ENCODE measurements around the gene BHLHE23.

BHLHE23 gene

DNA sequence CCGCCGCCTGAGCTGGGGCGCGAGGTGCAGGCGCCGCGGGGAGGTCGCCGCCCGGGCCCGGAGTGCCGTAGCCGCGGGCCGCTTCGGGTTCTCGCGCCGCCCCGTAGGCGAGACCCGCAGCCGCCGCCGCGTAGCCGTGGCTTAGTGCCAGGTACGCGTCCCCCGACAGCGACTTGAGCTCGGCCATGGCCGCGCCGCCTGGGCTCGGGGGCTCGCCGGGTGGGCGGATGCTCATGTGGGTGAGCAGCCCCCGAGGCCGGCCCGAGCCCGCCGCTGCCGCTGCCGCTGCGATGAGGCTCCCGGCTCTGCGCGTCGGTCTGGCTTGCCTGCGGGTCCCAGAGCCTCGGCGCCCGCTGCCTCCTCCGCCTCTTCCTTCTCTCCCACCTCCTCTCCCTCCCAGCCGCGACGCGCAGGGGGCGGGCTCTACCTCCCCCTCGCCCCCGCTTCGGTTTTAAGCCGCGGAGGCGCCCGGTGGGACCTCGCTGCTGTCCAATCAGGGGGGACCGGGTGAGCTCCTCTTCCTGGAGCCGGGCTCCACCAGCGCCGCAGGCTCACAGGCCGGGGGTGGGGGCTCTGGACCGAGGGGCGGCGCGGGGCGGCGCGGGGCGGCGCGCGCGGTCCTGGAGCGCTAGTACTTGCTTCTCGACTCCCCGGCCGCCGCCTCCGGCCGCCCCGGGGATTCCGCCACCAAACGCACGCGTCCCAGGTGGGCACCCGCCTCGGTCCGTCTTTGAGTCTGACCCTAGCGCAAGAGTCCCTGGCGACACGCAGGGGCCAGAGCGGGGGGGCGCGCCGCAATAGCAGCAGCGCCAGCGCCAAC lies at the start of gene BHLHE23:
Gene BHLHE23 (minus strand): TSS at position 425 of the 820 bp plus-strand sequence. CDS start 190 bp downstream, at position 235.
- DNase-seq = no peak

DNA sequence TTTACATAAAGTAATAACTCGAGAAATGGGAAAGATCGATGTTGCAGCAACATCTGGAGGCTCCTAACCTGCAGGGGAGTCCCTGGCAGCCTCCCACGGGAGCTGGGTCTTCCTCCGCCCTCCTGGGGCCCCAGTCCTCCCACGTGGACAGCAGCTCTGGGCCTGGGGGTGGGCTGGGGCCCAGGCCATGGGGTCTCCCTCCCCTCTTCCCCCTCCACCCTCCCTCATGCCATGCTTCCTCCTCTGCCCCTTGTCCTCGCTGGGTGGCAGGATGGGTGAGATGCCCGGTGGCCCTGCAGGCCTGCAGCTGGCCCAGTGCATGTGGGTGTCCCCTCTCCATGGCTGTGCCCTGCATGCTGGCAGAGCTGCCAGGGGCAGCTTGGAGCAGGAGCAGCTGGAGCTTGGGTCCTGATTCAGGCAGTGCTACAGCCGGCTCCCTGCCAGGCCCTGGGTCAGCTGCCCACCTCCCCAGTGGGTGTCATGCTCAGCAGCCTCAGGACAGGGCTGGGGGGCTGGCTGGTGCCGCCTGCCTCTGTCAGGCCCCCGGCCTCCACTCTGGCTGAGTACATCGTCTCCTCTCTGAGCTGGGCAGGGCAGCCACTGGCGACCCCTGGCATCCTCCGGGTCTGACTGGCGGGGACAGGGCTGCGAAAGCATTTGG lies 48.9 kb upstream of the BHLHE23 start:
- no peak for DNase-seq

DNA sequence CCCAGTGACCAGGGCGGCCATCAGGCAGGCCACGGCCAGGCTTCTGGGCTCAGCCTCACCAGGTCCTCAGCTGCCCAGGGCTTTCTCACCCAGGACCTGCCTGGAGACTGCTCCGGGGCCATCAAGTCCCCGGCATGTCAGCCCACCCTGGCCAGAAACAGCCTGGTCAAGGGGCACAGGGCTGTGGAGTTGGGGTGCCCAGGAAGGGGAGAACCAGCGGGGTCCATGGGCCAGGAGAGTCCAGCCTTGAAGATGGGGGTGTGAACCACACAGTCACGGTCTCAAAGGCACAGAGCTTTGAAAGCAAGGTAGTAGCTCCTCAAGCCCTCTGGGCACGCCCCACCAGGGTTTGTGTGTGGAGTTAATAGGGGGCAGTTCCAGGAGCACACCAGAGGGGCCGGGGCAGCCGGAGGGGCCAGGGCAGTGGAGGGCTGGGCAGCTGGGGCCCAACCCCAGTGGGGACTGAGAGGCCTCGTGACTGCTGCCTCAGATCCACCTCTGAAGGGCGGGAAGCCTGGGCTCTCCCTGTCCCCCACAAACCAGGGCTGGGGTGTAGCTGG lies 48.0 kb upstream of the BHLHE23 start:
- no peak for DNase-seq

- DNase-seq = no peak
Measured at GRCh38 chr20:63054103-63054474, 47.3 kb upstream of the BHLHE23 start.

DNA sequence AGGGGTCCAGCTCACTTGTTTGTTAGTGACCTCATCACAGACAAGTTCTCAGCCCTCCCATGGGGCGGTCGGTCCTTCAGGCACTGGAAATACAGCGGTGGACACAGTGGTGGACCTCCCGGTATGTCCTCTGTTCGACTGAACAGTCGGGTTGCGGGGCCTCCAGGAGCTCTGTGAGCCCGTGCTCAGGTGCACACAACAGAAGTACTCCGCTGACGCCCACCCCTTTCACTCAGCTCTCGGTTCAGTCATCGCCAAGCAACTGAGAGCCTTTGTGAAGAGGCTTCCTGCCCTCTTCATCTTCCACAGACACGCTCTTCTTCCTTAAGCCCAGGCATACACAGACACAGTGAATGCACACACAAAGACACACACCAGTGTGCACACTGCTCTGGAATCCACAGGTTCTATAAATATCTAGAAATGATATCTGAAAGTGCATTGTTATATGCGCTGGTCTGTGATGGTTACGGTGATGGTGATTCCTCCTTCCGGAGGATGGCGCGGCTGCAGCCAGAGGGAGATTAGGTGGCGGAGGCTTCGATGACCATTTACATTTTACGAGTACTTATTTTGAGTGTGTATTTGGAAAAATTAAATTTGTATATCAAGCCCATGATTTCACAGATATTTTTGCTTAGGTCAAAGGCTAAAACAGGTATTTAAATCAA lies 46.8 kb upstream of the BHLHE23 start:
- no peak for DNase-seq

GRCh38 chr20:63052571-63053431 lies 46.0 kb upstream of the BHLHE23 start:
- DNase-seq = no peak

DNA sequence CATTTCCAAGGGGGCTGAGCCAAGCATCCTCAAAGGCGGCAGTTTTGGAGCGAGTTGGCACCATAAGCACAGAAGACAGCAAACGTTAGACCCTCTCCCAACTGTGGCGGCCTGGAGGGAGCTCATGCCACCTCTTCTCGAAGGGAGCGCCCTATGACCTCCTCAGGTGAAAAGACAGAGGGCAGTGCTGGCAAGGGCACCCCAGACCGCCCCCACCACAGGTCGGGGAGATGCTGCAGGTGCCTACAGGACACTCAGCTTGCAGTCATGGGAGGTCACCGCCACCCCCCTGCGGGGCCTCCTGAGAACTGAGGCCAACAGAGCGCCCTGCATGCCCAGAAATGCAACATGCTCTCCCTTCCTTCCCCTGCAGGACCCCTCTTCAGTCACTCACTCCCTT lies 45.1 kb upstream of the BHLHE23 start:
- no peak for DNase-seq

DNA sequence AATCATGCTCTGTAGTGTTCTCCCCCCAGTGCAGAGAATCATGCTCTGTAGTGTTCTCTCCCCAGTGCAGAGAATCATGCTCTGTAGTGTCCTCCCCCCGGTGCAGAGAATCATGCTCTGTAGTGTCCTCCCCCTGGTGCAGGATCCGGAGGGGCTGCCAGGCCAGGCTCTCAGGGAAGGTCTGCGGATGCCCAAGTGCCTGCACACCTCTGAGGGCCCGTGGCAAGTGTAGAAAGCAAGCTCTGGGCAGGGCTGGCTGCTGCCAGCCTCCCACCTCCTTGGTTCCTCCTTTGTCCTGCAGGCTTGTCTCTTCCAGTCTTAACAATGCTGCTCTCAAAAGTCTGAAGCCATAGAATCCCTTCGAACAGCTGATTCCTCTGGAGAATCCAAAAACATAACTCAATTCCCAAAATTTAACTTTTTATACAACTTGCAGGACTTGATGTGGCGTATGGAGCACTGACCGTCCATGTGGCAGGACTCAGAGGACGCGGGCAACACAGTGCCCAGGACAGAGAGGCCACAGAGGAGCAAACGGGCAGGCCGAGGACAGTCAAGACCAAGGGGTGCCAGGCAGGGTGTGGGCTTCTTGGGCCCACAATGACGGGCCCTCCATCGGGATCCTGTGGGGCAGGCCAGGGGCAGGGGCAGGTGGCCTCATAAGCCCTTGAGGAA lies 44.6 kb upstream of the BHLHE23 start:
- no peak for DNase-seq

- no peak for DNase-seq
Measured at GRCh38 chr20:63050406-63050805, 43.6 kb upstream of the BHLHE23 start.

DNA sequence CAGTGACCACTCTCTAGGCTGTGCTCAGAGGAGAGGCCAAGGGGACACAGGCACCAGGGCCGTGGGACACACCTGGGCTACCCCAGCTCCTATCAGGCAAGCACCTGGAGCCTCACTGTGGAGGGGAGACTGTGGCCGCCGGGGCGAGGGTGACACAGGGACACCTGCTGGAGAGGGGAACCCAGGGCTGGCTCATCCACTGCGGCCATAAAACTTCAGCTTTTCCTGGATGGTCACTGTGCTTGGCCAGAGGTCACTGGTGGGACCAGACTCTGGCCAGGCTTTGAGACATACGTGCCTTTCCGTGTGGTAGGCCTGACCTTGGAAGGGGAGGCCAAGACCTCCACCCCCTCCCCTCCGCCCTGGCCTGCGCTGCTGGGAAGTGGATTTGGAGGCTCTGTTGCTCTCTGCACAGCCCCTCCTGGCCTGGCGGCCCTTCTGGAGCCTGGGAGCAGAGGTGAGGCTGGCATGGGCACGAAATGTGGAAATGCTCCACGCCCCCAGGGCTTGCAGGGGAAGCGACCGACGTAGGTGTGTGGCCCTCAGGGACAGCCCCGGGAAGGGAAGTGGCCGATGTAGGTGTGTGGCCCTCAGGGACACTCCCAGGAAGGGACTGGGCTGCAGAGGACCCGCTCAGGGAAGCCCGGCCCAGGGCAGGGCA lies 42.9 kb upstream of the BHLHE23 start:
- no peak for DNase-seq

- DNase-seq = no peak
Measured at GRCh38 chr20:63049191-63049518, 42.4 kb upstream of the BHLHE23 start.

GRCh38 chr20:63048516-63049190 lies 41.9 kb upstream of the BHLHE23 start:
- DNase-seq = no peak

DNA sequence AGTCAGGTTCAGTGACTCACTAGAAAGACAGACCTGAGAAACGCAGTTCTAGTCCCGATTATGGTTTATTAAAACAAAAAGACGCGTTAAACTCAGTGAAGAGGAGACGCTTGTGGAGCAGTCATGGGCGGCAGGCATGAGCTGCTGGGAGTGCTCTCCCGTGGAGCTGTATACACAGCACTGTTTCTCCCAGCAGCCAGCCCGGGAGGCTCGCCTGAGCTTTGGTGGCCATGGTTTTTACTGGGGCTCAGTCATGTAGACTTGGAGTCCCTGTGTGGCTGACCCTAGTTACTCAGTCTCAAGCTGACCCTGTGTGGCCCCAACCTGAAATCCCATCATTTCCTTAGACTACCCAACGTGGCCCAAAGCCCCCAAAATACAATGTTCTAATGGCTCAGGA lies 41.2 kb upstream of the BHLHE23 start:
- no peak for DNase-seq

GRCh38 chr20:63047267-63047666 lies 40.5 kb upstream of the BHLHE23 start:
- no peak for DNase-seq

- DNase-seq = no peak
Measured at GRCh38 chr20:63046841-63047240, 40.1 kb upstream of the BHLHE23 start.

GRCh38 chr20:63045991-63046390 lies 39.2 kb upstream of the BHLHE23 start:
- no peak for DNase-seq

DNA sequence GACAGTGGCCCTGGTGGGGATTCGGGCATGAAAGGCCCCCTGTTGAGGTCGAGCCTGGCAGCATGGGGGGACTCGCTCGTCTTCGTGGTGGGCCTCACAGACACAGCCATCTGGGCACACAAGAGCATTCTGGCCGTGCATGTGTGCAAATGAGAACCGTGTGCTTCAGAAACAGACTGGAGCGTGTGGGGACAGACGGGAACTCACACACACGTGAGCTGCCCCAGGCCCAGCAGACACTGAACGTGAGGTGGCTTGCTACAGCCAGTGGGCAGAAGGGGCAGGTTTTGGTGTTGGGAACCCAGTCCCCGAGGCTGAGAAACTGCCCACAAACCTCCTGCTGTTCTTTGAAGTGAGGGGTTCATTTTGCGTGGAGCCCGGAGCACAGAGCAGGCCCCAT lies 38.6 kb upstream of the BHLHE23 start:
- no peak for DNase-seq

GRCh38 chr20:63044605-63045004 lies 37.8 kb upstream of the BHLHE23 start:
- no peak for DNase-seq

DNA sequence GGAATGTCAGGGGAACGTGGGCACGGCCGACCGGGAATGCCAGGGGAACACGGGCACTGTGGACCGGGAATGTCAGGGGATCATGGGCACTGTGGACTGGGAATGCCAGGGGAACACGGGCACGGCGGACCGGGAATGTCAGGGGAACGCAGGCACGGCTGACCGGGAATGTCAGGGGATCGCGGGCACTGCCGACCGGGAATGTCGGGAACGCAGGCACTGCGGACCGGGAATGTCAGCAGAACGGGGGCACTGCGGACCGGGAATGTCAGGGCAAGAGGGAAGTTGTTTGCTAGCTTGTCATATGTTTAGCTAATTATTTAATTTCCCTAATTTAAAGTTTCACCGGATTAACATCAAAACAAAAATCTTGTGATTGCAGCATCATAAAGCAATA lies 37.4 kb upstream of the BHLHE23 start:
- DNase-seq = no peak

- no peak for DNase-seq
Measured at GRCh38 chr20:63043348-63044203, 36.8 kb upstream of the BHLHE23 start.
